K562 (cell line): ENCODE measurements around the gene STING1. TPM values are rescaled to one million over a fixed set of nuclear protein-coding genes. Genes with fewer than 3 reads are reported as not detected.
A peak's percentile ranks its signal among the peaks of the same experiment; 100 is the strongest.

ENCODE experiments used
- ATAC-seq: fragments of 200-7000 bp; cut with Tn5 transposase; 3 replicates; pipeline ENCODE4 v1.9.1; 2020; ENCODE audit warnings: moderate library complexity
- BruUV-seq: library from RNA; stranded (reverse); fragments of 400-500 nt; replicated peaks from 2 replicates; lab custom pipeline; 2021; lab: Mats Ljungman, UMichigan
- CTCF ChIA-PET: fragments of 300-600 bp; formaldehyde crosslinking; extraction: SDS; loops from one replicate; lab custom pipeline; 2021; ENCODE audit warnings: low intra/inter-chr PET ratio; lab: Yijun Ruan, JAX
- POLR2A ChIA-PET: fragments of 300-600, 350-650 bp; sonication (Branson Sonifier 250); formaldehyde crosslinking; extraction: SDS; loops from one replicate; lab custom pipeline; 2021; ENCODE audit warnings: antibody characterized with exemption, inconsistent platforms; lab: Yijun Ruan, JAX
- DNase-seq, 4 experiments: peaks; one replicate each; pipeline versions ENCODE4 v3.0.0 to v3.0.0-alpha.2; 2011 to 2018; ENCODE audit warnings: low spot score in 3 of 4, mixed read lengths in 3 of 4; ENCODE audit errors: extremely low read depth in 1 of 4
- FAIRE-seq: peaks from 2 replicates; lab custom pipeline; 2011; peaks lifted over from hg19 to GRCh38; lab: Jason Lieb, UNC
- H2AFZ ChIP-seq: 2 replicates; pipeline ENCODE4 v1.6.0; 2011; ENCODE audit warnings: low read depth, low read length, control low read depth, inconsistent platforms
- H3K27ac ChIP-seq: fragments of 200-600 bp; 3 replicates; pipeline ENCODE4 v1.8.0; 2011; ENCODE audit warnings: low read depth, mild to moderate bottlenecking, control low read depth, inconsistent platforms, low read length, moderate library complexity, mixed read lengths; ENCODE audit errors: extremely low read depth
- H3K27me3 ChIP-seq, 2 experiments: fragments of 300-600 bp in 1 of 2; 2 replicates in 1 of 2; 3 replicates in 1 of 2; pipeline versions ENCODE4 v1.6.0 to v1.8.0; 2011; ENCODE audit warnings: inconsistent platforms in 2 of 2, low read length in 2 of 2, mild to moderate bottlenecking in 1 of 2, mixed read lengths in 1 of 2, moderate library complexity in 1 of 2; ENCODE audit not compliant: control insufficient read depth in 2 of 2, insufficient read depth in 2 of 2
- H3K36me3 ChIP-seq: fragments of 300-600 bp; 3 replicates; pipeline ENCODE4 v1.8.0; 2011; ENCODE audit warnings: mild to moderate bottlenecking, low read length, inconsistent platforms; ENCODE audit not compliant: control insufficient read depth, insufficient read depth
- H3K4me1 ChIP-seq, 2 experiments: fragments of 200-600 bp in 1 of 2; replicated peaks in 1 of 2; 2 replicates in 1 of 2; 3 replicates in 1 of 2; pipeline versions ENCODE4 v1.5.1 to v1.8.0; 2011; ENCODE audit warnings: inconsistent platforms in 2 of 2, low read length in 2 of 2, mild to moderate bottlenecking in 1 of 2, mixed read lengths in 1 of 2, moderate library complexity in 1 of 2; ENCODE audit not compliant: control insufficient read depth in 2 of 2, insufficient read depth in 2 of 2
- H3K4me2 ChIP-seq: 2 replicates; pipeline ENCODE4 v1.6.1; 2011; ENCODE audit warnings: low read length, control low read depth, inconsistent platforms, mixed read lengths; ENCODE audit not compliant: insufficient read depth
- H3K4me3 ChIP-seq: fragments of 200-600 bp; sonication (generic), shearing (Covaris generic); 2 replicates; pipeline ENCODE4 v1.5.1; 2016; ENCODE audit warnings: control low read depth, inconsistent platforms
- H3K79me2 ChIP-seq: fragments of 200-600 bp; 3 replicates; pipeline ENCODE4 v1.8.0; 2011; ENCODE audit warnings: low read length, inconsistent platforms; ENCODE audit not compliant: control insufficient read depth, insufficient read depth
- H3K9ac ChIP-seq, 2 experiments: 2 replicates each; pipeline versions ENCODE4 v1.6.0 to v1.6.1; 2011; ENCODE audit warnings: low read depth in 2 of 2, low read length in 2 of 2, control low read depth in 1 of 2, inconsistent platforms in 1 of 2, mild to moderate bottlenecking in 1 of 2, mixed read lengths in 1 of 2; ENCODE audit not compliant: insufficient read depth in 1 of 2
- H3K9me1 ChIP-seq: one replicate; pipeline ENCODE4 v1.6.0; 2011; ENCODE audit warnings: inconsistent platforms, mild to moderate bottlenecking, low read length, moderate library complexity; ENCODE audit not compliant: control insufficient read depth, insufficient read depth
- H3K9me3 ChIP-seq: replicated peaks from 2 replicates; pipeline ENCODE4 v1.5.1; 2011; ENCODE audit warnings: low read depth, low read length, inconsistent platforms; ENCODE audit not compliant: control insufficient read depth, insufficient read depth
- H4K20me1 ChIP-seq: replicated peaks from 2 replicates; pipeline ENCODE4 v1.6.1; 2011; ENCODE audit warnings: low read length, inconsistent platforms, mixed read lengths; ENCODE audit not compliant: control insufficient read depth, insufficient read depth
- ATF3 ChIP-seq, 2 experiments: fragments of 450-650 bp in 1 of 2; sonication (generic) in 1 of 2; formaldehyde crosslinking in 1 of 2; IDR thresholded peaks in 1 of 2; conservative IDR thresholded peaks in 1 of 2; 2 replicates each; pipeline versions ENCODE4 v1.6.1 to v1.8.1; 2016 to 2023; ENCODE audit warnings: mild to moderate bottlenecking in 2 of 2, moderate library complexity in 2 of 2, inconsistent platforms in 1 of 2, missing genetic modification reagents in 1 of 2
- CGGBP1 ChIP-seq: fragments of 250-450 bp; sonication (Bioruptor Pico); IDR thresholded peaks from 2 replicates; pipeline ENCODE4 v1.9.0; 2021; ENCODE audit warnings: mild to moderate bottlenecking
- CTBP1 ChIP-seq: fragments of 450-650 bp; IDR thresholded peaks from 2 replicates; pipeline ENCODE4 v1.6.1; 2016; ENCODE audit warnings: borderline replicate concordance
- FOXA3 ChIP-seq, 2 experiments: fragments of 450-650 bp in 1 of 2; sonication (generic) in 1 of 2; formaldehyde crosslinking; IDR thresholded peaks in 1 of 2; conservative IDR thresholded peaks in 1 of 2; 2 replicates each; pipeline versions ENCODE4 v1.4.0 to v1.8.0; 2020 to 2022; ENCODE audit warnings: mild to moderate bottlenecking in 2 of 2, missing genetic modification reagents in 1 of 2
- GATAD2A ChIP-seq: fragments of 450-650 bp; IDR thresholded peaks from 2 replicates; pipeline ENCODE4 v1.6.1; 2017
- KLF16 ChIP-seq: IDR thresholded peaks from 2 replicates; pipeline ENCODE4 v1.6.1; 2016; ENCODE audit warnings: antibody characterized with exemption
- MYNN ChIP-seq, 2 experiments: sonication (generic); formaldehyde crosslinking in 1 of 2; IDR thresholded peaks; 2 replicates each; pipeline versions ENCODE4 v1.5.0 to v1.6.1; 2016 to 2020; ENCODE audit warnings: antibody characterized with exemption in 1 of 2, missing genetic modification reagents in 1 of 2
- NR1H2 ChIP-seq: sonication (generic); formaldehyde crosslinking; IDR thresholded peaks from 2 replicates; pipeline ENCODE4 v1.4.0; 2020; ENCODE audit warnings: mild to moderate bottlenecking, missing genetic modification reagents
- NR2C1 ChIP-seq, 2 experiments: fragments of 450-650 bp; IDR thresholded peaks; 2 replicates each; pipeline ENCODE4 v1.6.1; 2017; ENCODE audit warnings: mild to moderate bottlenecking in 2 of 2, antibody characterized with exemption in 1 of 2, inconsistent platforms in 1 of 2, missing compliant biosample characterization in 1 of 2, missing genetic modification characterization in 1 of 2
- PCBP2 ChIP-seq: fragments of 200-400 bp; formaldehyde crosslinking; IDR thresholded peaks from 2 replicates; pipeline ENCODE4 v1.6.1; 2018; ENCODE audit warnings: low read length, low read depth, mild to moderate bottlenecking, moderate library complexity; ENCODE audit not compliant: poor library complexity, severe bottlenecking
- PKNOX1 ChIP-seq: fragments of 450-650 bp; IDR thresholded peaks from 2 replicates; pipeline ENCODE4 v1.6.1; 2016
- POLR2G ChIP-seq: fragments of 200-400 bp; formaldehyde crosslinking; IDR thresholded peaks from 2 replicates; pipeline ENCODE4 v1.6.1; 2017; ENCODE audit warnings: low read depth, mild to moderate bottlenecking, antibody characterized with exemption, low read length, moderate library complexity
- RBFOX2 ChIP-seq: fragments of 200-400 bp; formaldehyde crosslinking; IDR thresholded peaks from 2 replicates; pipeline ENCODE4 v1.6.1; 2017; ENCODE audit warnings: low read depth, mild to moderate bottlenecking, low read length, moderate library complexity
- ZBTB7A ChIP-seq: IDR thresholded peaks from 2 replicates; pipeline ENCODE4 v1.6.1; 2011; ENCODE audit warnings: low read depth, mild to moderate bottlenecking, low read length, moderate library complexity, borderline replicate concordance; ENCODE audit not compliant: control insufficient read depth
- ZNF282 ChIP-seq: sonication (generic); formaldehyde crosslinking; IDR thresholded peaks from 2 replicates; pipeline ENCODE4 v1.8.1; 2023; ENCODE audit warnings: missing genetic modification reagents
- ZNF354B ChIP-seq: fragments of 250-450 bp; sonication (Bioruptor Pico); IDR thresholded peaks from 2 replicates; pipeline ENCODE4 v1.4.0; 2020
- WGBS: fragments of 100-300 bp; shearing (Covaris generic); methylation state at CpG from one replicate; pipeline ENCODE4 v1.1.6; 2016; ENCODE audit warnings: low coverage, mixed read lengths; ENCODE audit not compliant: insufficient coverage; ENCODE audit errors: missing lambda C conversion rate; 5-methylcytosine and 5-hydroxymethylcytosine counted together
- in situ Hi-C: fragments of 300-500 bp; cut with MboI; formaldehyde crosslinking; loops from 4 replicates; pipeline ENCODE4 v1.15.0; 2018; ENCODE audit warnings: inconsistent platforms, mixed read lengths
- intact Hi-C: fragments of 100-400 bp; cut with micrococcal nuclease; formaldehyde crosslinking; loops from 2 replicates; pipeline ENCODE4 v1.14.2; 2022
- polyA plus RNA-seq, 8 experiments: library from polyadenylated mRNA; depleted of rRNA in 4 of 8; stranded (reverse) in 5 of 8; unstranded in 3 of 8; fragments of >200 nt; fragmentation: Nextera tagmentation in 2 of 8; fragmentation: Illumina TruSeq in 1 of 8; extraction: Ambion mirVana in 2 of 8; extraction: Trizol in 1 of 8; gene quantifications; 2 replicates each; pipeline versions ENCODE4 v1.2.1 to v1.2.3, GENCODE V29; 2011 to 2014; ENCODE audit warnings: inconsistent platforms in 1 of 8, missing spikeins in 1 of 8
- total RNA-seq, 7 experiments: library from RNA; depleted of rRNA in 6 of 7; stranded (reverse); fragments of >200 nt in 6 of 7; fragmentation: Illumina TruSeq in 2 of 7; extraction: Trizol in 2 of 7; gene quantifications; 2 replicates each; pipeline versions ENCODE4 v1.2.1 to v1.2.3, GENCODE V29; 2011 to 2021; ENCODE audit warnings: low replicate concordance in 1 of 7
- TF ChIP-seq, protein P1 (sequence below): fragments of 200-800 bp; sonication (Bioruptor generic); IDR thresholded peaks from 2 replicates; pipeline ENCODE4 v1.6.1; 2017; ENCODE audit warnings: missing genetic modification characterization, missing compliant biosample characterization

The STING1 gene
- total and polyA plus RNA-seq, 9 of the 15 experiments (the other 6 are each of a cell fraction or from before 2014, with no cell fraction given) = 20.8 to 69.1 (median 44.7) TPM

GRCh38 chr5:139481122-139481533, 1.4 kb downstream of the STING1 start:
- peak overlapping the region; percentile 99 for H2AFZ ChIP-seq
- peak overlapping the region; percentile 80 to 91 for H3K9ac ChIP-seq
- 7% methylated on average over 12 of the region's 12 CpGs for WGBS
- BruUV-seq = no TSS peak
- H4K20me1 ChIP-seq = no peaks in the 10 kb centered on the region
- CTCF ChIA-PET = no interaction called here
- ATAC-seq (peak; percentile 48), FAIRE-seq (no peak), DNase-seq (peak; percentile 34 to 71 (median 52))
- peak overlapping the region; percentile 91 for H3K4me2 ChIP-seq
- POLR2A ChIA-PET = interaction anchor here (0.6 to 2.4 kb wide), 7 partner anchors 10 to 731 kb away, joined by 3 to 23 read pairs (median 4); partner anchors contain the start of gene SMIM33
- in situ Hi-C loops (no loop called here), intact Hi-C loops (no loop called here)
- H3K4me3 ChIP-seq = peak overlapping the region; percentile 58
- H3K36me3 ChIP-seq = peaks cover 35% of the 10 kb centered on the region; the same call in 2 of the 3 replicates
- H3K9me1 ChIP-seq = no peaks in the 10 kb centered on the region
- H3K79me2 ChIP-seq = peaks cover 43% of the 10 kb centered on the region
- no peaks in the 10 kb centered on the region for H3K27me3 ChIP-seq
- H3K27ac ChIP-seq = peak overlapping the region; percentile 98
- H3K4me1 ChIP-seq = peaks cover 54 to 62% of the 10 kb centered on the region in 2 experiments
- no peaks in the 10 kb centered on the region for H3K9me3 ChIP-seq
- TF ChIP-seq KLF16 (no peak), ZNF282 (CRISPR knock-in tag) (no peak), PCBP2 (no peak), ZNF354B (no peak), GATAD2A (no peak), PKNOX1 (peak; percentile 80), MYNN (IDR thresholded peaks at IDR 0.05) (no peak), MYNN (CRISPR knock-in tag; IDR thresholded peaks at IDR 0.05) (no peak), CGGBP1 (CRISPR knock-in tag) (no peak), CTBP1 (peak; percentile 72; the same call in 1 of the 2 replicates), ATF3 (IDR thresholded peaks at IDR 0.05) (peak; percentile 12; the same call in 1 of the 2 replicates), ATF3 (CRISPR knock-in tag; conservative IDR thresholded peaks at IDR 0.05) (no peak), RBFOX2 (peak; percentile 65), NR1H2 (CRISPR knock-in tag) (0 out of 2 replicates have a peak, but pooled peaks have one; percentile 20), POLR2G (peak; percentile 57), FOXA3 (CRISPR knock-in tag; conservative IDR thresholded peaks at IDR 0.05 in 1 of 2, IDR thresholded peaks at IDR 0.05 in 1 of 2) (0 out of 4 replicates have a peak, but pooled peaks of 1 of the 2 experiments have one; percentile 50), NR2C1 (IDR thresholded peaks at IDR 0.05) (no peak), NR2C1 (tag; IDR thresholded peaks at IDR 0.05) (no peak), ZBTB7A (no peak)
- TF ChIP-seq, protein P1, sequence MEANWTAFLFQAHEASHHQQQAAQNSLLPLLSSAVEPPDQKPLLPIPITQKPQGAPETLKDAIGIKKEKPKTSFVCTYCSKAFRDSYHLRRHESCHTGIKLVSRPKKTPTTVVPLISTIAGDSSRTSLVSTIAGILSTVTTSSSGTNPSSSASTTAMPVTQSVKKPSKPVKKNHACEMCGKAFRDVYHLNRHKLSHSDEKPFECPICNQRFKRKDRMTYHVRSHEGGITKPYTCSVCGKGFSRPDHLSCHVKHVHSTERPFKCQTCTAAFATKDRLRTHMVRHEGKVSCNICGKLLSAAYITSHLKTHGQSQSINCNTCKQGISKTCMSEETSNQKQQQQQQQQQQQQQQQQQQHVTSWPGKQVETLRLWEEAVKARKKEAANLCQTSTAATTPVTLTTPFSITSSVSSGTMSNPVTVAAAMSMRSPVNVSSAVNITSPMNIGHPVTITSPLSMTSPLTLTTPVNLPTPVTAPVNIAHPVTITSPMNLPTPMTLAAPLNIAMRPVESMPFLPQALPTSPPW (CRISPR knock-in tag) = peak; percentile 62; the same call in 1 of the 2 replicates
